BJ (cell line): Measurements from ENCODE around the gene ZFP37. TPM values are rescaled to one million over a fixed set of nuclear protein-coding genes. Genes with fewer than 3 reads are reported as not detected.
"Not testable (repeated sequence)": the region's sequence is repeated elsewhere in the genome, so short reads cannot be mapped to it uniquely, and the experiment has no call there.

Source experiments
- CTCF ChIA-PET: fragments of 350-600 bp; formaldehyde crosslinking; extraction: SDS; loops from one replicate; lab custom pipeline; 2021; ENCODE audit warnings: antibody characterized with exemption, inconsistent platforms; lab: Yijun Ruan, JAX
- POLR2A ChIA-PET: fragments of 300-600 bp; sonication (Branson Sonifier 250); formaldehyde crosslinking; extraction: SDS; loops from one replicate; lab custom pipeline; 2021; ENCODE audit warnings: antibody characterized with exemption; lab: Charles Lee
- DNase-seq: peaks from one replicate; pipeline ENCODE4 v3.0.0-alpha.2; 2011; ENCODE audit warnings: low read depth
- H3K27me3 ChIP-seq: 2 replicates; pipeline ENCODE4 v1.6.0; 2011; ENCODE audit warnings: low read length; ENCODE audit not compliant: control insufficient read depth, insufficient read depth
- H3K36me3 ChIP-seq: 2 replicates; pipeline ENCODE4 v1.5.1; 2011; ENCODE audit warnings: low read length; ENCODE audit not compliant: control insufficient read depth, insufficient read depth
- H3K4me3 ChIP-seq: 2 replicates; pipeline ENCODE4 v1.5.1; 2011; ENCODE audit warnings: low read depth, mild to moderate bottlenecking, control low read depth, low read length
- polyA minus RNA-seq: library from RNA; depleted of rRNA, polyadenylated mRNA; stranded (reverse); fragments of >200 nt; gene quantifications from 2 replicates; pipeline ENCODE4 v1.2.3, GENCODE V29; 2011; rRNA and poly(A)+ RNA removed
- polyA plus RNA-seq: library from polyadenylated mRNA; depleted of rRNA; stranded (reverse); fragments of >200 nt; gene quantifications from 2 replicates; pipeline ENCODE4 v1.2.3, GENCODE V29; 2011; rRNA removed
- TF ChIP-seq, protein P1 (sequence below): IDR thresholded peaks from 2 replicates; pipeline ENCODE4 v1.5.1; 2011; ENCODE audit warnings: low read depth, mild to moderate bottlenecking, control low read depth, inconsistent platforms, low read length, moderate library complexity; ENCODE audit not compliant: insufficient read depth

The ZFP37 gene
- polyA plus RNA-seq (0.25 and 0.82 TPM in 2 replicates), polyA minus RNA-seq (0.19 and 0.57 TPM in 2 replicates)

DNA sequence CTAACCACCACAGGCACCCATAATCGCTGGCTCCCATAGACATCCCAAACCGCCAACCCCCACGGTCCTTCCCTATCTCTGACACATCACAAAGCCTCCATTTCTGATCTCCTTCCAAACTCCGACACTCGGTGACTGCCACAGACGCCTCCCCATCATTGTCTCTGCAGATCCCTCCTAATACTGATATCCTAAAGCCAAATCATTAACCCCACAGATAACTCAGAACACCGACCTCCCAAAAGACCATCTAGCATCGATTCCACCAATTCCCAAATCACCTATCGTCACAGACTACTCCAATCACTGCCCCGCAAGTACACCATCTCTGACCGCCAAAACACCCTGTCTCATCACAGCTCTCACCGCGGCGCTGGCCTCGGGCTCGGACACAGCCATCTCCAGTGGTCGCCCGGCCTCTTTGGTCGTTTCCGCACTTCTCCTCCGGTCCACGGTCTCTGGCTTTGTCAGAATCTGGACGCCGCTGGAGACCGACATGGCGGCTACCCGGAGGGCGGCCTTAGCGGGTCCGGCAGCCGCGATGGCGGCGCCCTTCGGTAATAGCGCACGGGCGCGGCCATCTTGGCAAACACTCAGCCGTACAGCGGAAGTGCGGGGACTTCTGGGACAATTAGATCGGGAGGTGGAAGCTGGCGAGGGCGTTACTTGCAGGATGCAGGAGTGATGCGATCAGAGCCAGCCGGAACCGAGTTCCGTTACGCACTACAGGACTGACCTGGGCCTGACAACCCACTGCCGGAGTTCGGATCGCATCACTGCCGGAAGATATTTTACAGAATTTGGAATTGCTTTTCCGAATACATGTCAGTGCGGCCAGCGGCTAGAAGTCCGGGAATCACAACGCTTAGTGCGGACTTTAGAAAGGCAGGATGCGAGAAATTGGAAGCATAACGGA is at the start of gene ZFP37:
Gene ZFP37, minus strand, starts transcription at position 534 of the 916 bp plus-strand sequence. Its CDS starts 36 bp downstream, at position 498.
- POLR2A ChIA-PET, result interaction anchor here (0.6 kb wide), 1 partner anchor 162 kb away, joined by 3 read pairs; no protein-coding TSS in a partner anchor

DNA sequence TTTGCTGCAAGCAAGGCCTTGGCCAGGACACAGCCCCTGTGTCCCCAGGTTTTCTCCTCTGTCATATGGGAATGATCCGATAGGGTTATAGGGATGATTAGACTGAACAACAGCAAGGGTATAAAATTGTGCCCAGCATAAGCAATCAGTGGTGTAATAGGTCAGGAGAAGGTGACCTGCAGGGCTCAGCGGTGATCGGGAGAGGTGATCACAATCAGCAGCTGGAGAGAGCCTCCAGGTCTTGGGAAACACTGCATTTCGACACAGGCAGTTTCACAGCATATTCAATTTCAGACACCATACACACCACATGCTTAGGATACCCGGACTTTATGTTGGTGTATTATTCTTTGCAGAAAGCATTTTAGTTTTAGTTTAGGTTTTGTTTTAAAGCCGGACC is 48.8 kb upstream of the ZFP37 start:
- H3K27me3 ChIP-seq, H3K4me3 ChIP-seq, POLR2A ChIA-PET, H3K36me3 ChIP-seq, DNase-seq, CTCF ChIA-PET: not testable (repeated sequence)

More for the DNA sequence above, at the start of gene ZFP37:
- DNase-seq, result peak; percentile 77
- Histone ChIP-seq H3K27me3 (0 out of 2 replicates have a peak, but pooled peaks cover 1% of the 10 kb centered on the region), H3K4me3 (peak within 1 kb of the TSS; percentile 79), H3K36me3 (no peaks in the 10 kb centered on the region)
- CTCF ChIA-PET, result no interaction called here
- TF ChIP-seq, protein P1, sequence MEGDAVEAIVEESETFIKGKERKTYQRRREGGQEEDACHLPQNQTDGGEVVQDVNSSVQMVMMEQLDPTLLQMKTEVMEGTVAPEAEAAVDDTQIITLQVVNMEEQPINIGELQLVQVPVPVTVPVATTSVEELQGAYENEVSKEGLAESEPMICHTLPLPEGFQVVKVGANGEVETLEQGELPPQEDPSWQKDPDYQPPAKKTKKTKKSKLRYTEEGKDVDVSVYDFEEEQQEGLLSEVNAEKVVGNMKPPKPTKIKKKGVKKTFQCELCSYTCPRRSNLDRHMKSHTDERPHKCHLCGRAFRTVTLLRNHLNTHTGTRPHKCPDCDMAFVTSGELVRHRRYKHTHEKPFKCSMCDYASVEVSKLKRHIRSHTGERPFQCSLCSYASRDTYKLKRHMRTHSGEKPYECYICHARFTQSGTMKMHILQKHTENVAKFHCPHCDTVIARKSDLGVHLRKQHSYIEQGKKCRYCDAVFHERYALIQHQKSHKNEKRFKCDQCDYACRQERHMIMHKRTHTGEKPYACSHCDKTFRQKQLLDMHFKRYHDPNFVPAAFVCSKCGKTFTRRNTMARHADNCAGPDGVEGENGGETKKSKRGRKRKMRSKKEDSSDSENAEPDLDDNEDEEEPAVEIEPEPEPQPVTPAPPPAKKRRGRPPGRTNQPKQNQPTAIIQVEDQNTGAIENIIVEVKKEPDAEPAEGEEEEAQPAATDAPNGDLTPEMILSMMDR, result no peak

DNA sequence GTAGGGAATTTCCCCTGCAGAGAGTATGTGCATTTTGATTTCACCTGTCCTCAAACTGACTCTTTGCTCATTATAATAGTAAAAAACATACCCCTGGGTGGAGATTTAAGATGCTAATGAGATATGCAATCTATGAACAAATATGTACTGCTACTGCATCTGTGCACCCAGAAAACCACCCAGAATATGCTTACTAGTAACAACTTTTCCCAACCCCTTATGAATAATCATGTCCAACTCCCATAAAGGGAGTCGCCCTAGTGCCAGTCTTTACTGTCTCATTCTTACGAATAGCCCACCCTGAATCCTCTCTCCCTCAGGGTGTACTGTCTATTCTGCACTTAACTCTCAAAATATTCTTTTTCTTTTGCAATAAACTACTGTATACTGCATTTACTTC is 39.0 kb upstream of the ZFP37 start:
- H3K4me3 ChIP-seq, result no peak overlapping the region
- no peak for DNase-seq
- peaks cover 1% of the 10 kb centered on the region; the same call in 1 of the 2 replicates for H3K27me3 ChIP-seq
- POLR2A ChIA-PET, result interaction anchor here (0.6 kb wide), 1 partner anchor 388 kb away, joined by 3 read pairs; no protein-coding TSS in a partner anchor
- CTCF ChIA-PET, result no interaction called here
- TF ChIP-seq, protein P1, result no peak
- no peaks in the 10 kb centered on the region for H3K36me3 ChIP-seq

DNA sequence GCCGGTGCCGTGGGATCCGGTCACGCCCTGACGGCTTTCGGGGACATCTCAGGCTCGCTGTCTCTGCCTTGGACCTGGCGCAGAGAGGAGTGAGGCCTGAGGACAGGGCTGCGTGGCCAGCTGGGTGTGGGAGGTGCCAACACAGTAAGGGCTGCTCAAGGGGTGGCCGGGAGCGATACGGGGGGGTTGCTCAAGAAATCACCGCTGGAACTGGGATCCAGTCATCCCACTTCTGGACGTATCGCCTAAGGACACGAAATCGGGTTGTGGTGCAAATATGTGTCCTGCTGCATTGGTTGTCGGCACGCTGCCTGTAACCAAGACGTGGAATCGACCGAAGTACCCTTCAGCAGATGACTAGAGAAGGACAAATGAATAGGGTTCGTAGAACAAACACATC is 33.4 kb upstream of the ZFP37 start:
- H3K36me3 ChIP-seq, H3K27me3 ChIP-seq, CTCF ChIA-PET, POLR2A ChIA-PET, DNase-seq, H3K4me3 ChIP-seq: not testable (repeated sequence)

DNA sequence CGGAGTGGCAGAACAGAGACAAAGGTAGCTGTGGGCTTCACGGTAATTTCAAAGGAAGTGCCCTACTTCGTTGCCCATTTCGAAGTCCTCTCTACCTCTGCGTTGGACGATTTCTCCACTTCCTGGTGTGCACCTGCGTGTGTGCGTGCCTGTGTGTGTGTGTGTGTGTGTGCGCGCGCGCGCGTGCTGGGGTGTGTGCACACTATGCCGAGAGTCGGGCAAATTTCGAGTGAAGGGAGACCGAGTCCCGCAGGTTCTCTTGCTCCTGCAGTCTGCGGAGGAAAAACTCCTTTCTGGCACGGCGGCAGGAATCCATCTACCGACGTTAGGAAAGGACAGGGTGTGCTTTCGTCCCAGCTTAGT is 32.6 kb upstream of the ZFP37 start:
- H3K27me3 ChIP-seq, DNase-seq, POLR2A ChIA-PET, H3K4me3 ChIP-seq, CTCF ChIA-PET, H3K36me3 ChIP-seq: not testable (repeated sequence)

DNA sequence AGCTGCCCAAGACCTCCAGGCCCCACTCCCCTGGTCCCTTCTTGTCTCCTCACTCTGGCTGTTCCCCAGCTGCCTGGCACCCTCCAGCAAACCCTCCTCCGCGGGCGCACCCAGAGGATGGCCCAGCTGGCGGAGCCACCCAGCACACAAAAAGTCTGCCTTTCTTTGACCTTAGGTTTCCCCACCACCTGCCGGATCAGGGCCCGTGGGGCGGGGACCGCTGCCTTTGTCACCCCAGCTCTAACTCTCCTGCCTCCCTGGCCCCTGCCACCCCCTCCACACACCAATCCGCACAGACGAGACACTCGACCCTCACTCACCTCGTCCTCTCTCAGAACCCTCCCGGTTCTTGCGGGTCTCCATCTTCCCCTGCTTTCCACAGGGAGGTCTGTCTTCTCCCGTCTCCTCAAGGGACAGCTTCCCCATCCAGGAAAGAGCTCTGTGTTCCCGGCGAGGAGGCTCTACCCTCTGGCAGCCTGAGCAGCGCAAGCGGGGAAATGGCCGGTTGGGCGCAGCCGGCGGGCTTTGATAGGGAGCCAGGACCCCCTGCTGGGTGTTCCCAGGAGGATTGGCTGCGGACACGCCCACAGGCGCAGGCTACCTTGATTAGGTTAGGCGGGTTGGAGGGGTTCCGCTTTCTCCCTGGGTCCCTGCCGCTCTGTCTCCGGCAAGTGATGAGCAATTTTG is 32.1 kb upstream of the ZFP37 start:
- POLR2A ChIA-PET, result not testable (repeated sequence)

DNA sequence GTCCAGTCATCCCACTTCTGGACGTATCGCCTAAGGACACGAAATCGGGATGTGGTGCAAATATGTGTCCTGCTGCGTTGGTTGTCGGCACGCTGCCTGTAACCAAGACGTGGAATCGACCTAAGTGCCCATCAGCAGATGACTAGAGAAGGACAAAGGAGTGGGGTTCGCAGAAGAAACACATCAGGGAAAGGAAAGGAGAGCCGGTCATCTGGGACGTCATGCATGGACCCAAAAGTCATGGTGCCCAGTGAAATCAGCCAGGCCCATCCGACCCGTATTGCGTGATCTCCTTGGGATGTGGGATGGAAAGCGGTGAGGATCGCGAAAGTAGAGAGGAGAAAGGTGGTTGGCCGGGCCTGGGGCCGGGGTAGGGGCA is 6.4 kb upstream of the ZFP37 start:
- H3K4me3 ChIP-seq, H3K27me3 ChIP-seq, DNase-seq, H3K36me3 ChIP-seq, POLR2A ChIA-PET, CTCF ChIA-PET: not testable (repeated sequence)

More for the DNA sequence above, 32.1 kb upstream of the ZFP37 start:
- DNase-seq, H3K4me3 ChIP-seq, H3K36me3 ChIP-seq, CTCF ChIA-PET, H3K27me3 ChIP-seq: not testable (repeated sequence)

DNA sequence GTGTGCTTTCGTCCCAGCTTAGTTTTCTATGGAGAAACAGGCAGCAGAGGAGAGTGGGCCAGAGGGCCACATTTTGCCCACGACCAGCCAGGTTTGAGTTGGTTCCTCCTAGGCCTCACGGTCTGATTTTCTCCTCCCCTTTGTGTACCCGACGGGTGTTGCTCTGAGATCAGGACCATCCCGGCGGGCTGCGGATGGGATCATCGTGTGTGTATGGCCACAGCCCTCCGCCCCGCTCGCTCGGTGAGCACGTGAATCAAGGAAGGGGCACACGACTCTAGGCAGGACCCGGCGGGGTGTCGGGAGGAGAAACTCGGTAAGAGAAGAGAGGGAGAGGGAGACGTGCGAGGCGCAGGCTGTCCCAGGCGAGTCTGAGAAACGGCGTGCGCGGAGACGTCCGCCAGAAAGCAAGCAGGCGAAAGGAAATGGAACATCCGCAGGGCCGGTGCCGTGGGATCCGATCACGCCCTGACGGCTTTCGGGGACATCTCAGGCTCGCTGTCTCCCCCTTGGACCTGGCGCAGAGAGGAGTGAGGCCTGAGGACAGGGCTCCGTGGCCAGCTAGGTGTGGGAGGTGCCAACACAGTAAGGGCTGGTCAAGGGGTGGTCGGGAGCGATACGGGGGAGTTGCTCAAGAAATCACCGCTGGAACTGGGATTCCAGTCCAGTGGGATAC is 5.9 kb upstream of the ZFP37 start:
- CTCF ChIA-PET, H3K27me3 ChIP-seq: not testable (repeated sequence)

DNA sequence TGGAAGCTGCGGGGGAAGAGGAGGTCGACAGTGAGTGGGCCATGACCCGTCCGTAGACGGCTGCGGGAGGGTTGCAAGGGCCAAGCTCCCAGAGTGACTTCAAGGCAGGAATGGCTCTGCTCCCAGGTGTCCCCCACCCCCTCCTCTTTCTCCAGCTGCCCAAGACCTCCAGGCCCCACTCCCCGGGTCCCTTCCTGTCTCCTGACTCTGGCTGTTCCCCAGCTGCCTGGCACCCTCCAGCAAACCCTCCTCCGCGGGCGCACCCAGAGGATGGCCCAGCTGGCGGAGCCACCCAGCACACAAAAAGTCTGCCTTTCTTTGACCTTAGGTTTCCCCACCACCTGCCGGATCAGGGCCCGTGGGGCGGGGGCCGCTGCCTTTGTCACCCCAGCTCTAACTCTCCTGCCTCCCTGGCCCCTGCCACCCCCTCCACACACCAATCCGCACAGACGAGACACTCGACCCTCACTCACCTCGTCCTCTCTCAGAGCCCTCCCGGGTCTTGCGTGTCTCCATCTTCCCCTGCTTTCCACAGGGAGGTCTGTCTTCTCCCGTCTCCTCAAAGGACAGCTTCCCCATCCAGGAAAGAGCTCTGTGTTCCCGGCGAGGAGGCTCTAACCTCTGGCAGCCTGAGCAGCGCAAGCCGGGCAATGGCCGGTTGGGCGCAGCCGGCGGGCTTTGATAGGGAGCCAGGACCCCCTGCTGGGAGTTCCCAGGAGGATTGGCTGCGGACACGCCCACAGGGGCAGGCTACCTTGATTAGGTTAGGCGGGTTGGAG is 4.7 kb upstream of the ZFP37 start:
- CTCF ChIA-PET, POLR2A ChIA-PET, H3K4me3 ChIP-seq: not testable (repeated sequence)

More for the DNA sequence above, 5.9 kb upstream of the ZFP37 start:
- H3K36me3 ChIP-seq, POLR2A ChIA-PET, H3K4me3 ChIP-seq, DNase-seq: not testable (repeated sequence)

More for the DNA sequence above, 4.7 kb upstream of the ZFP37 start:
- DNase-seq, H3K27me3 ChIP-seq, H3K36me3 ChIP-seq: not testable (repeated sequence)
